ENCODE data around the gene HOXD12. TPM values are rescaled to one million over a fixed set of nuclear protein-coding genes. Genes with fewer than 3 reads are reported as not detected.

HOXD12 gene
- total RNA-seq, 2 donors from 2014 or later = 0.36 TPM; not detected in 1

GRCh38 chr2:176130147-176130956, 30.8 kb downstream of the HOXD12 start:
- no peak for TF ChIP-seq POLR2AphosphoS5 (IDR thresholded peaks at IDR 0.05)
- TF ChIP-seq CTCF (IDR thresholded peaks at IDR 0.05) = no peak
- TF ChIP-seq POLR2A (IDR thresholded peaks at IDR 0.05) = no peak
- 2% methylated on average over 35 of the region's 100 CpGs for WGBS
- Histone ChIP-seq H3K27me3 (replicated peaks; ENCODE audit: insufficient read depth) (no peaks in the 10 kb centered on the region), H3K27ac (peak overlapping the region; percentile 72 to 81), H3K9me3 (no peaks in the 10 kb centered on the region), H3K4me3 (peak overlapping the region; percentile 39 to 52), H3K4me1 (replicated peaks) (no peaks in the 10 kb centered on the region), H3K36me3 (no peaks in the 10 kb centered on the region)
- intact Hi-C loops (cut with DNase I) = no loop called here
- no peak for DNase-seq (ENCODE audit: low spot score)

GRCh38 chr2:176130957-176131847, 31.6 kb downstream of the HOXD12 start:
- TF ChIP-seq CTCF (IDR thresholded peaks at IDR 0.05) (no peak), POLR2A (IDR thresholded peaks at IDR 0.05) (no peak), POLR2AphosphoS5 (IDR thresholded peaks at IDR 0.05) (no peak)
- Histone ChIP-seq H3K4me1 (replicated peaks) (no peaks in the 10 kb centered on the region), H3K27me3 (replicated peaks; ENCODE audit: insufficient read depth) (no peaks in the 10 kb centered on the region), H3K4me3 (peak overlapping the region; percentile 39 to 52), H3K36me3 (no peaks in the 10 kb centered on the region), H3K27ac (peak overlapping the region; percentile 72 to 81), H3K9me3 (no peaks in the 10 kb centered on the region)
- DNase-seq (ENCODE audit: low spot score) = no peak
- WGBS = 49% methylated on average over 15 of the region's 15 CpGs
- intact Hi-C loops (cut with DNase I) = no loop called here

- H3K27ac ChIP-seq = peak overlapping the region in 1 of 2 donors; percentile 81
- TF ChIP-seq POLR2AphosphoS5 (IDR thresholded peaks at IDR 0.05) (no peak), POLR2A (IDR thresholded peaks at IDR 0.05) (no peak)
- WGBS = 65% methylated on average over 4 of the region's 4 CpGs
- H3K4me1 ChIP-seq (replicated peaks) = no peaks in the 10 kb centered on the region
- H3K9me3 ChIP-seq = no peaks in the 10 kb centered on the region
- no peaks in the 10 kb centered on the region for H3K27me3 ChIP-seq (replicated peaks; ENCODE audit: insufficient read depth)
- no peak overlapping the region for H3K4me3 ChIP-seq
- DNase-seq (ENCODE audit: low spot score) = no peak
- intact Hi-C loops (cut with DNase I) = no loop called here
- H3K36me3 ChIP-seq = no peaks in the 10 kb centered on the region
Observed at GRCh38 chr2:176131848-176132158, 32.2 kb downstream of the HOXD12 start.

- no peaks in the 10 kb centered on the region for H3K27me3 ChIP-seq (replicated peaks; ENCODE audit: insufficient read depth)
- DNase-seq (ENCODE audit: low spot score) = no peak
- intact Hi-C loops (cut with DNase I) = no loop called here
Observed at GRCh38 chr2:176132205-176133171, 32.9 kb downstream of the HOXD12 start.

More at GRCh38 chr2:176132205-176133171, 32.9 kb downstream of the HOXD12 start:
- TF ChIP-seq POLR2AphosphoS5 (IDR thresholded peaks at IDR 0.05) (no peak), CTCF (IDR thresholded peaks at IDR 0.05) (no peak), POLR2A (IDR thresholded peaks at IDR 0.05) (no peak)
- Histone ChIP-seq H3K36me3 (no peaks in the 10 kb centered on the region), H3K9me3 (no peaks in the 10 kb centered on the region), H3K4me1 (replicated peaks) (no peaks in the 10 kb centered on the region), H3K4me3 (no peak overlapping the region), H3K27ac (peak overlapping the region in 1 of 2 donors; percentile 5)
- 56% methylated on average over 33 of the region's 33 CpGs for WGBS

Data from prostate gland (tissue), 2 donors.